ENCODE results near the gene IQCK.

Gene IQCK

DNA sequence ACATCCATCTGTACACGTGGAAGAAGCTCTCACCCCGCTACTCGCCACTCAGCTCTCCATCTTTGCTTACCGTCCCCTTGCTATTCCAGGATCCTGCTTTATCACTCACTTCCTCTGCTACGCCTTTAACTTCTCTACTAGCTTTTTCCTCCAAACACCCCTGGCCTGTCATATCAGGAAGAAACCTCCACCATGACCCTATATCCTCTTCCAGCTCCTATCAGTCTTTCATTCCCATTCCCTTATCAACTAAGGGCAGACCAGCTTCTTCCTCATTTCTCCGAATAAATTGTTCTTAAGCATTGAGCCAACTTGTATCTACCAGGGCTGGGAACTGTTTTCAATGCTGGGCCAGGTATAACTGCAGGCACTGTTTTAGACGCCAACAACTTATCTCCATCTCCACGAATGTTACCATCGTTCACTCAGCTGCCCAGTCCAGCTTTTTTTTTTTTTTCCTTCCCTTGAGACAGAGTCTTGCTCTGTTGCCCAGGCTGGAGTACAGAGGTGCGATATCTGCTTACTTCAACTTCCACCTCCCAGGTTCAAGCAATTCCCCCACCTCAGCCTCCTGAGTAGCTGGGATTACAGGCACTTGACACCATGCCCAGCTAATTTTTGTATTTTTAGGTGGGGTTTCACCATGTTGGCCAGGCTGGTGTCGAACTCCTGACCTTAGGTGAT, 4.3 kb downstream of the IQCK start:
- DNase-seq, result no peak

DNA sequence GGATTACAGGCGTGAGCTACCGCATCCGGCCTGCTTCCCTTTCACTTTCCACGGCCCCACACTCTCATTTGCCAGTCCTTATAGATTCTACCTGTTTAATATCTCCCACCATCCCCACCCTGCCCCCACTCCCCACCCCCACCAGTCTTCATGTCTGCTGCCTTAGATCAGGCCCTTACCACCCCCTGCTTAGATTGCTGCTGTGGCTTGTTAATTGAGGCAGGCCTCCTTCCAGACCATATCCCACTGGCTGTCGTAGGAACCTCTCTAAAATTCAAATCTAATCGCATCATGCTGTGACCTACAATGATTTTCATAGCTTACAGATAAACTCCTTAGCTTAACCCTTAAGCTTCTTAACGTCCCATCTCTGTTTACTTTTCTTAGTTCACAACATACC, 4.9 kb downstream of the IQCK start:
- DNase-seq, result no peak

DNA sequence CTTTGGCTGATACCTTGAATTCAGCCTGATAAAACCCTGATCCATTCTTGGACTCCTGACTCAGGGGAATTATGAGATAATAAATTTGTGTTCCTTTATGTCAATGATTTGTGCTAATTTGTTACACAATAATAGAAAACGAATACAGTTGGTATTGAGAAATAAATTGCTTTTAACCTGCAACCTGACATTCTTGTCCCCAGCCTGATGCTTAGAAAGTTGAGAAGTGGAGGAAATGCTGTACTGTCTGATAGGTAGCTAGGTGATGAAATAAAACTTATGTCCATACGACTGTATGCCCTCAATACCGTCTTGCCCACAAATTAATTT, 10.5 kb downstream of the IQCK start:
- DNase-seq, result no peak

DNA sequence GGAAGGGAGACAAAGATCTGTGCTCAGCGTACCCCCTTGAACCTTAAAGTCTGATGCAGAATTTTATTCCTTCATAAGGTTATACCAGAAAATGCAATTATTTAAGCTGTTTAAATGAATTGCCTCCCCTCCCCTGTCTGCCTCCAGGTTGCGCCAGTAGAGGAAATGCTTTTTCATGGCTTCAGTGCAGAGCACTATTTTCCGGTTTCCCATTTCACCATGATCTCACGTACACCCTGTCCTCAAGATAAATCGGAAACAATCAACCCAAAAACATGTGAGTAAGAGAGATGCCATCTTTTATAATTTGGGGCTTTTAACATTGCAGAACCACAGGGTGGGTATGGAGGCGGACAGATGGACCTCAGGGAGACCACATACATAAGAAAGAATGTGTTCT, 15.5 kb downstream of the IQCK start:
- no peak for DNase-seq

DNA sequence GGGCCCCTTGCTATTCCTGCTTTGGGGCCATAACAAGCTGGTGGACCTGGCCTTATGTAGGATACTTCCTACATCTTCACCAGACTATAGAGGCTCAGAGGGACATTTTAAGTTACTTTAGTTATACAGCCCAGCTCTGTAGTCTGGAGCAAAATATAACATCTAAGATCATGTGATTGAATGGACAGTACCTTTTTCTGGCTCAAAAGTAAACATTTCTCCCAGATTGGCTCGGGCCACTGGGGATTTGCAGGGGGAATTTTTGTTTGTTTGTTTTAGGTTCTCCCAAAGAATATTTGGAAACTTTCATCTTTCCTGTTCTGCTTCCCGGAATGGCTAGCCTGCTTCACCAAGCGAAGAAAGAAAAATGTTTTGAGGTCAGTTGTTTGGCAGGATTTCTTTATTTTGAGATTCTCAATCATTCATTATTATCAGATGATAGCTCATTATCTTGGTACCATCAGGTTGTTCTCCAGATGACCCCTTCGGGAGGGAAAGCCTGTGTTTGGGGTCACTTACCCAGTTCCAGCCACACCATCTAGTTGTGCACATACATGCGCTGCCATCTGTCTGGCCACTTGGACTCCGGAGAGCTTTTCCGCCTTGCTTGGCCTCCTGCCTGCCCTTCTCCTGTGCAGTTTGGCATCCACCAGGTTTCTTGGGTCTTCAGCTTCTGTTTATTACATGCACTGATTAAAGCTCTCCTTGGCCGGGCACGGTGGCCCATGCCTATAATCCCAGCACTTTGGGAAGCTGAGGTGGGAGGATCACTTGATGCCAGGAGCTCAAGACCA, 17.2 kb downstream of the IQCK start:
- DNase-seq, result no peak

DNA sequence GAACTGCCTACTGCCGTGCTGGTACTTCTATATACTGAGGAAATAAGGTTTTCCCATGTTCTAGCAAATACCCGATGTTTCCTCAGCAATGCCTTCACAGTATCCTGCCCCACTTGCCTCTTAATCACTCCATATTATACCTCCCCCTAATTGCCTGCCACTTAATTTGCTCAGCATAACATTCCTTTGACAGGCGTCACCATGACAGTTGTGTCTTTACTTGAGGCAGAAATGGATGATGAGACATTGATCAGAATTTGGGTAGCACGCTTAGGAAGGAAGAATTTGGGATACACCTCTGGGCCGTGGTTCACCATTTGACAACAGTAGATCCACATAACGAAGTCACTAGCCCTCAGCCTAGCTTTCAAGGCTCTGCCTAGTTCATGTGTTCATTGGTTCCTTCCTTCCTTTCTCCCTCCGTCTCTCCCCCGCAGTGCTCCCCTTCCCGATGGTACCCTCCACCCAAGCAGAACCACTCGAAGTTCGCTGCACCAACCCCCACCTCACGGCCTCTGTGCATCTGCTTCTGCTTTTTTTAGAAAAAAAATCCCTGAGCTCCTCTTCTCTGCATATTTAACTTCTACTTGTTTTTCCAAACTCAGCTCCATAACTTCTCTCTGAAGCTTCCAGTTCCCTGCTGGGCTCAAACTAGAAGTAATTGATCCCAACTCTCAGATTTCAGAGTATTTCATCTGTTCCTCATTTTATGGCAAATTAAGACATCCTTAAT, 19.4 kb downstream of the IQCK start:
- no peak for DNase-seq

DNA sequence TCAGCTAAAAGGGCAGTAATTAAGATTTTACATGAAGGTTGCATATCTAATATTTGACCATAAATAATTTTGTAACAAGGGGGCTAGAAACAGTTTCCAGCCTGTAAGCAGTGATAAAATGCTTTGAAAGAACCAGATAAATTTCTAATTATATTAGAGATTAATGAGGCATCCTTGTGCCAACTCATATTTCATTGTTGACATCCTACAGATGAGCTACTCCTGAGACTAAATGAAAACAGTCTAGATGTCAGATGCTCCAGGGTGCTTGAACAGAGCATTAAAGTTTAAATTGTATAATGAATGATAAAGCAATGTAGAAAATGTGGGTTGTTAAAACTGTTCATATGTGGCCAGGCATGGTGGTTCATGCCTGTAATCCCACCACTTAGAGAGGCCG, 23.3 kb downstream of the IQCK start:
- no peak for DNase-seq

DNA sequence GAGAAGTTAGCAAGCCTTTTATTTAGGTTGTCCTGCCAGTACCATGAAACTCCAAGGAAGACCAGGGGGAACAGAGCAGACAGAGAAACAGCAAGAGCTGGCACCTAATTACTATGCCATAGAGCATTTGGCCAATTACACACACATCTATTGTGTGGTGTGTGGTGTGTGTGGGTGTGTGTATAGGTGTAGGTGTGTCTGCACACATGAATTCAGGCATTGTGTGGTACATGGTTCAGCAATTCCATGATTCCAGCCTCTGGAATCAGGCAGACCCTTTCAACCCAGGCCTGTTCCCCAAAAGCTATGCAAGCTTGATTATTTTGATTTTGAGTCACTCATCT, 25.7 kb downstream of the IQCK start:
- no peak for DNase-seq

DNA sequence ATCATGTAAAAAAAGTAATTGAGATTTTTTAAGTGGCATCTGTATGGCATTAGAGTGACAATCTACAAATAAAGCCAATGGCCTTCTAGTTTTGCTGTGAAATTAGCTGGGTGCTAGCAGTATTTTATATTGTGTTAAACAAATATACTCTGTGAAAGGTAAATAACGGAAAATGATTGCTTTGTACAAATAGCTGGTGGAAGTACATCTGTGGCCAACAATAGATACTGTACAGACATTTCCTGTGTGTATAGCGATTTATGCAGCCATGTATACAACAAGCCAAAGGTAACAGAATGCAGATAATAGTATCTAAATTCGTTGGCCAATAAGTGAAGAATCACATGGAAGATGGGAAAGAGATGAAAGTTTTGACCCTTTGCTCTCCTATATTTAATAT, 26.6 kb downstream of the IQCK start:
- no peak for DNase-seq

DNA sequence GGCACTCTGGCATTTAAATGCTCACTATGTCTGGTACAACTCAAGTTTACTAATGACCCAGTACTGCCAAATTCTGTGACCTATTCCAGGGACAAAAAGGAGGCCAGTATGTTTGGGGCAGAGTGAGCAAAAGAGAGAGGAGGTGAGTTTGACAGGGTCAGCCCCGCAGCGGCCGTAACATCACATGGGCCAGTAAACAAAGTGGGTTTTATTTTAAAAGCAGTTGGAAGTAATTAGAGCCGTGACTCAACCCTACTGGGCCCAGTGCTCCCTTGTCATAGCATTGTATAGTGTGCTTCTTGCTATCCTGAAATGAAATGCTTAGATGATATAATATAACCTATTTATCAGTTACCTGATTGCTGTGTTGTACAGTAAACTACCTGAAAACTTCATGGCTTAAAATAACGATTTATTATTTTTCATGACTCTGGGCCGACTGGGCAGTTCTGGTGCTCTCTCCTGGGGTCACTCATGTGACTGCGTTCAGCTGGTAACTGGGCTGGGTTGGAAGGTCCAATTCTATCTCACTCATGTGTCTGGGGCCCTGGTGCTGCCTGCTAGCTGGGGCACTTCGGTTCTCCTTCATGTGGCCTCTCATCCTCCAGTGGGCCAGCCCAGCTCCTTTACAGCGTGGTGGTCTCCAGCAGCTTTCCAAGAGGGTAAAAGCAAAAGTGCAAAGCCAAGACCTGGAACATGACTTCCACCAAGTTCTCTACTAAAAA, 27.4 kb downstream of the IQCK start:
- DNase-seq, result no peak

DNA sequence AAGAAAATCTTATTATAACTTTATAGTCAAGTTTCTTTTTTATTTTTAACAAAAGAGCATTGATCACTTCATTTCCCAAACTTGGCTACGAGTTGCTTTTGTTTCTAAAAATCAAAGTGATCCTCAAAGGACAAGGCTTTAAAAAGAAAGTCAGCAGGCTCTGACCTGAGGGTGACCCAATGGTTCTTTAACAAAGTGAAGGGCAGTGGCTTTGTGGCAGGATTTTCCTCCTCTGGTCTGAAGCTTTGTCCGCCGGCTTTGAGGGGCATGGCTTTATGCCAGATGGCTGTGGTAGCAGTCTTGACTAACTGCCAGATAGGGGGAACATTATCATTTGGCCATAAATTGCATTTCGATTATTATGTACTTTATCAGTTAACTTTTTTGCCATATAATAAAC, 28.5 kb downstream of the IQCK start:
- DNase-seq, result no peak

DNA sequence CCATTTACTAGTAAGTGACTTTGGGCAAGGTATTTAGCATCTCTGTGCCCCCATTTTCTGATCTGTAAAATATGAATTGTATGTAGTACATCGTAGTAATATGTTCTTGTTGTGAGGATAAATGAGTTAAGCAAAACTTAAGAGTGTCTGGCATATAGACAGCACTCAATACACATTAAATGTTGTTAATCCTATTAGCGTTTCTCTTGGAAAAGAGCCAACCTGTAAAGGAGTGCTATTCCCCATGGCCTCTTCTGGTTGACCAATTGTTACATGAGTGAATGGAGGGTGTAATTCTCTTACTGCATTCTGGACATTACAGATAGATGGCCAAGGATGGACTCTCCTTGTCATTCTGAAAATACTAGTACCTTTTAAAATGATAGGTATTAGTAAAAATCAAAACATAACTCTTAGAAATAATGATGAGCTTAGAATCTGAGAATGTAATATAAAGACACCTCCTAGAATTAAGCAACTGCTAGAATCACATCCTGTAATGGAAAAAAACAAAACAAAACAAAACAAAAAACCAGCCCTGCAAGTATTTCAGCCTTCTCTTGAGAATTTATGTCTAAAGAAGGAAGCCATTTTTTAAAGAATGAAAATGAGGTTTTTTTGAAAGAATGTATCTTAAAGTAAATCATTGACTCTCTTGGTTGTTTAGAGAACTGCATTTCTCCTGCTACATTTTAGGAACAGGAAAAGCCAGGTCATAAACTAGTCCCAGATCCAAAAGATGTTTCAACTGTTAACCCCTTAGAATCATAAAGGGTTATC, 30.5 kb downstream of the IQCK start:
- no peak for DNase-seq

DNA sequence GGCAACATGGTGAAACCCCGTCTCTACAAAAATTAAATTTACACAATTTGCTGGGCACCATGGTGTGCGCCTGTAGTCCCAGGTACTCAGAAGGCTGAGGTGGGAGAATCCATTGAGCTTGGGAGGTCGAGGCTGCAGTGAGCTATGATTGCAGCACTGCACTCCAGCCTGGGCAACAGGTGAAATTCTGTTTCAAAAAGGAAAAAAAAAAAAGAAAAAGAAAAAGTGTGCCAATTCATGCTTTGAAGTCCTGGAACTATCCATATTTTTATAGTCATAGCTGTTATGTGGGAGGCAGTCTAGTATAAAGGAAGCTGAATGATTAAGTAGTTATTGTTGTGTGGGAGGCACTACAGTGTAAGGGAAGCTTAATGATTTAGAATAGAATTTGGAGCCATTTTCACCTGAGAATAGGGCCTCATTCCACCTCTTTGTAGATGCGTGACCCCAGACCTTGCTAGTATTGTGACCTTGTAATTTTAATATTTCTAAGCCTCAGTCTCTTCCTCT, 31.6 kb downstream of the IQCK start:
- no peak for DNase-seq

DNA sequence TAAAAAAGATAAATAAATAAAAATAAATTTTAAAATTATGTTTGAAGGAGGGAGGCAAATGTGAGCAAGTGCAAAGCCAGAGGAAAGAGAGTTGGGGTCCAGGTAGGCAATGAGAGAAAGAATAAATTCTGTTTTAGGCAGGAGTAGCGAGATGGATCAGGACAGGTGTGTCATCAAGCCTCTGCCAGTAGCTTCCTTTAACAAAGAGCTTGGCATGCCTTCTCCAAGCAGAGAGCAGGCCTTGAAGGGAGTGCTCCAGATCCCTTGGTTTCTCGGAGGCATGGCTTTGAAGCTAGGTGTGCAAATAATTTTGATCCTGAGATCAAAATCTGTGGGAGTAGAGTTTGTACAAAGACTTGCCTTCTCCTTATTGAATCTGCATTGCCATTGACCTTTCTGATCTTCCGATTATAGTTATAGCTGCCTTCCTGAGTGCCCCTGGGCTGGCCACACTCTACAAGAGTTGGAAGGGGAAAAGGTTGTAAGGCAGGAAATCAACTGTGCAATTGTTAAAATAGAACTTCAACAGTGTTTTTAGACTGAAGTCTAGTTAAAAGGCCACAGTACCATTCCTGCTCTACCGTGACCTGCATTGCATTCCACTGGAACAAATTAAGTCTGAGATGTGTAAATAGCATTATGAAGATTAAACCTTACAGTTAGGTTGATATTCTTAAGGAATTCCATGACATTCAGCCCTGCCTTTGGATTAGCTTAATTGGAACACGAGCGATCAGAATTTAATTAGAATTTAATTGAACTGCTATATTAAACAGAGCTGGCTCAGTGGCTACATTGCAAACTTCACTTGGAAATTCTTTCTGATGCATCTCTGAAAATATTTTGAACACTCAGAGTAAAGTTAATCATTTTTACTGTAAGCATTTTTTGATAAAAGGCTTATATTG, 33.7 kb downstream of the IQCK start:
- no peak for DNase-seq

DNA sequence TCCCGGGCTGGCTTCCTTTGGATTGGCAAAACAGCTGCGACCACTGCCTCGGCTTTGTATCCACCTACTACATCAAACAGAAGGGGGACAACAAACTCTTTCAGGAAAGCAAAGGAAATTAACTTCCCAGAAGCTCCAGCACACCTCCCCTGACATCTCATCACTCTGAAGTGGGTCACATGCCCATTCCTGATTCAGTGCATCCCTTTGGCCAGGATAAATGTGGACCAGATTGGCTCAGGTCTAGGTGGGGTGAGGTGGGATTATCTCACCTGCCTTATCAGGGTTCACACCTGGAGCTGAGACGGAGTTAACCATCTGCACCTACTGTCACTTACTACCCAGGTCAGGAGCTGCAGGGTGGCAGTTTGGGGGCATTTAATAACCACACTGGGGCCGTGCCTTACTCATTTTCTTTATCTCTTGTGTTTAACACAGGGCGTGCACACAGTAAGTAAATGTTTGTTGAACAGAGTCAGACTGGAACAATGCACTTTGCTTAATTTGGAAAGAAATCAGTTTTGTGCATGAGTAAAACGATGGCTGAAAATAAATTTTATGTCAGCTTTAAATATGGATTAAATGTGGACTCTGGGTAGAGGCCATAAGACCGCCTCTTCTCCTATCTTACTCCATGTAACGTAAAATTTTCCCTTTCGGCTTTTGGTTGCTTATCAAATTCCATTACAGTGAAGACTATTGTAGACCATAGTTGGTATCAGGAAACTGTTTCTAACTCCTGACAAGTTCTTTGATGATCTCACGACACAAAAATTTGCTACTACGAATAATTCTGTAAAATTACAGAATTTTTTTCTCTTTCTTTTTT, 36.0 kb downstream of the IQCK start:
- no peak for DNase-seq

DNA sequence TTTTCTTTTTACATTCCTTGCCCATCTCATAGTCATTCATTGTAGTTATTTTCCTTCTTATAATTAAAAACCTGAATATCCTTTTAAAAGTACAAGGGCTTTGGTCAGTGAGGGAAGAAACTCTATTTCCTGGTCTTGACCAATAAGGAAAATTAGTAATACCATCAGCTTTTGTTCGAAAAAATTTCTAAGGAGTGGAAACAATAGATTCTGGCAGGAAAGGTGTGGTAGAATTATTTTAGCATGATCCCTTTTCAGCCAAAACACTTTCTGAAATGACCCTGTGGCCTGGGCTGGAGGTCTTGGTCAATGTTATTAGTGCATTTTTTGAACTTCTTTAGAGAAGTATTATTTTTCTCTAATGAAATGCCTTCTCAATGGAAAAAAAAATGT, 36.6 kb downstream of the IQCK start:
- DNase-seq, result no peak

DNA sequence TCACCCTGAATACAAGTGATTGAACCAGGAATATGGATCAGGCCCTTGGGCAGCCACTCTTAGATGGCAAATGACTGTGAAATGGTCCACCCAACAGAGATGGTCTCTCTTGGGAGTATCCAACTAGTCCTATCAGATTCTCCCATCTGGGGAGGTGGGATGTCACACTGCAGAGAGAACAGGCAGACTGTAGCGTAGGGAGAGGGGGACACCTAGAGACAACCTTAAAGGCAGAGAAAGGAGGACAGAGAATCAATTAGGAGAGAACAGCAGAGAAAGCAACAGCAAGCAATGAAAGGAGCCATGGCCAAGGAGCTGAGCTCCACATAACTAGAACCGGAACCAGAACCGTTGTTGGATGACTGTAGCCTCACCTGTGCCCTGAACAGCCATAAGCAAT, 37.2 kb downstream of the IQCK start:
- no peak for DNase-seq

DNA sequence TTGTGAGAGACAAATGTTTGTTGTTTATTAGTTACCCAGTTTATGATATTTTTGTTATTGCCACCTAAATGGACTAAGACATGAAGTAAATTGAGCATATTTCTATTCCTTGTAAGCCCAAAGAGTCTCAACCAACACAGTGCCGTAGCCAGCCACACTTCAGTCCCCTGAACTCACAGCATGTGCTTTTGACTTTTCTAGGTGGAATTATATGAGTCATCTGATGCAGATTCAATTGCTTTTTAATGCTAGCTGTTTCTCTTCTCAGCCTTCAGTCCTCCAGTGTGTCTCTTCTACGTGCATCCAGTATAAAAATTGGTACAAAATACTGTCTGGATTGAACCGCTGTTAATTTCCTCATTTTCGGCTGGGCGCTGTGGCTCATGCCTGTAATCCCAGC, 39.0 kb downstream of the IQCK start:
- no peak for DNase-seq

DNA sequence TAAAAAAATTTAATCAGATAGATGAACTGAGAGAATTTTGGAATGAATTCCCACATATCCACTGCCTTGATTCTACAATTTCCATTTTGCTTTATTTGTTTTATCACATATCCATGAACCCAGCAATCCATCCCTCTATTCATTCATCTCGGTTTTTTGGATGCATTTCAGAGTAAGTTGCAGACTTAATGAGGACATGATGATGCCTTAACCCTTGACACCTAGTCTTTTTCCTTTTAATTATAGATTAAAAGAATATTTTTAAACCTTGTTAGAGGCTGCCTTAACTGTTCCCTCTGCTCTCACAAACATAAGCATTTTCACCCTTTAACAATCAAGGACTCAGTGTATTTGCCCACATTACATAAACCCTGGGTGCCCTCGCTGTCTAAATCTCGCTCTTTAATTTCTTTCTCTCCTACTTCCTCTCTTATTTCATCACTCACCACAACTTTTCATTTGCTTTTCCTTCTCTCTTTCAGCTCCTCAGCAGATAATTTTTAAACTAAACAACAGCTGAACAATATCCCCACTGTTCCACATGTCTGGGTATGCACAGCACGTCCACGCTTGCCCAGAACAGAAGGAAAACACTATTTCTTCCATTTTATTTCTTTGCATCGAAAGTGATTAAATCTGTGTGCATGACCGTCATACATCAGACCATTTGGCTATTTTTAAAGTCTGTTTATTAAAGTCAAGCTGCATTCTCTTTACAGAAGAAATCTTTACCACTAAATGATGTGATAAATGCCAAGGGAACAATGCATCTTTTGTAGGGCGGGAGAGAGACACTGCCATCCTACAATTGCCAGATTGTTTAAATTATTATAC, 39.9 kb downstream of the IQCK start:
- no peak for DNase-seq

Measured in activated CD4-positive, alpha-beta T cell treated with anti-CD3 and anti-CD28 coated beads, Interleukin-2, amount 50 U/mL, for 1 hour (primary cell).